Adrenal gland (tissue), 5 donors: ENCODE results near the gene UBAC1.

Experiments used
- POLR2A ChIP-seq, 2 donors: fragments of 450-650 bp; IDR thresholded peaks; one replicate each; pipeline ENCODE4 v1.6.1; 2017; ENCODE audit warnings: antibody characterized with exemption in 2 of 2, mild to moderate bottlenecking in 2 of 2, moderate library complexity in 1 of 2
- TF ChIP-seq, protein P1 (sequence below), 6 experiments: fragments of 450-650 bp in 4 of 6; fragments of 200-600 bp in 2 of 6; sonication (generic) in 1 of 6; IDR thresholded peaks; 1 replicate in 5 of 6; 2 replicates in 1 of 6; pipeline versions ENCODE4 v1.5.1 to v1.8.0; 2016 to 2021; ENCODE audit warnings: antibody characterized with exemption in 6 of 6, mild to moderate bottlenecking in 2 of 6, moderate library complexity in 1 of 6
- donor health status: DM: no; HTN: no; CAD: no.

DNA sequence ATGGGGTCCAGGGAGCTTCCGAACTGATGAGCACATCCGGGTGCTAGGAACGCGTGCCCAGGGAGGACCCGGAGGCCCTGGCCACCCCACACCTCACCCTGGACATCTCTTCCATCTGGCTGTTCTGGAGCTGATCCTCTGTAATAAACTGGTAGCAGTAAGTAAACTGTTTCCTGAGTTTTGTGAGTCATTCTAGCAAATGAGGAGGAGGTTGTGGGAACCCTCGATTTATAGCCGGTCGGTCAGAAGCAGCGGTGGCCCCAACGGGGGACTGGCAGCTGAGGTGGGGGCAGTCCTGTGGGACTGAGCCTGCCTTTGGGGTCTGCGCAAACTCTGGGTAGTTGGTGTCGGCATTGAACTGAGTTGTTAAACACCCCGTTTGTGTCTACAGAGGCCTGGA lies 15.4 kb upstream of the UBAC1 start:
- TF ChIP-seq, protein P1, sequence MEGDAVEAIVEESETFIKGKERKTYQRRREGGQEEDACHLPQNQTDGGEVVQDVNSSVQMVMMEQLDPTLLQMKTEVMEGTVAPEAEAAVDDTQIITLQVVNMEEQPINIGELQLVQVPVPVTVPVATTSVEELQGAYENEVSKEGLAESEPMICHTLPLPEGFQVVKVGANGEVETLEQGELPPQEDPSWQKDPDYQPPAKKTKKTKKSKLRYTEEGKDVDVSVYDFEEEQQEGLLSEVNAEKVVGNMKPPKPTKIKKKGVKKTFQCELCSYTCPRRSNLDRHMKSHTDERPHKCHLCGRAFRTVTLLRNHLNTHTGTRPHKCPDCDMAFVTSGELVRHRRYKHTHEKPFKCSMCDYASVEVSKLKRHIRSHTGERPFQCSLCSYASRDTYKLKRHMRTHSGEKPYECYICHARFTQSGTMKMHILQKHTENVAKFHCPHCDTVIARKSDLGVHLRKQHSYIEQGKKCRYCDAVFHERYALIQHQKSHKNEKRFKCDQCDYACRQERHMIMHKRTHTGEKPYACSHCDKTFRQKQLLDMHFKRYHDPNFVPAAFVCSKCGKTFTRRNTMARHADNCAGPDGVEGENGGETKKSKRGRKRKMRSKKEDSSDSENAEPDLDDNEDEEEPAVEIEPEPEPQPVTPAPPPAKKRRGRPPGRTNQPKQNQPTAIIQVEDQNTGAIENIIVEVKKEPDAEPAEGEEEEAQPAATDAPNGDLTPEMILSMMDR (IDR thresholded peaks at IDR 0.05), result no peak
- no peak for TF ChIP-seq POLR2A (IDR thresholded peaks at IDR 0.05)
